LNCAP (cell line): ENCODE measurements around the gene CWC25.

ENCODE experiments used
- CTCF ChIP-seq: fragments of 450-650 bp; IDR thresholded peaks from 2 replicates; pipeline ENCODE4 v1.5.1; 2017; ENCODE audit warnings: mild to moderate bottlenecking

Gene CWC25

DNA sequence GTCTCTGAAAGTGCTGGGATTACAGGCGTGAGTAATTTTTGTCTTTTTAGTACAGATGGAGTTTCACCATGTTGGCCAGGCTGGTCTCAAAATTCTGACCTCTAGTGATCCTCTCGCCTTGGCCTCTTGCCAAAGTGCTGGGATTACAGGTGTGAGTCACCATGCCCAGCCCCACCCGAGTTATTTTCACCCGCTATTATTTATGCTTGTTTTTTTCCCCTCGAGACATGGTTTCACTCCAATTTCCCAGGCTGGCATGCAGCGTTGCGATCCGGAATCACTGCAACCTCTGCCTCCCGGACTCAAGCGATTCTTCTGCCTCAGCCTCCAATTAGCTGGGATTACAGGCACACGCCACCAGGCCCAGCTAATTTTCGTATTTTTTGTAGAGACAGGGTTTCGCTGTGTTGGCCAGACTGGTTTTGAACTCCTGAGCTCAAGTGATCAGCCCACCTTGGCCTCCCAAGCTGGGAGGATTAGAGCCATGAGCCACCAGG is 19.2 kb upstream of the CWC25 start:
- no peak for TF ChIP-seq CTCF

- no peak for TF ChIP-seq CTCF
Measured at GRCh38 chr17:38825762-38826247, 684 bp upstream of the CWC25 start.

GRCh38 chr17:38815576-38816193 is 9.4 kb downstream of the CWC25 start:
- no peak; the same call in 1 of the 2 replicates for TF ChIP-seq CTCF

DNA sequence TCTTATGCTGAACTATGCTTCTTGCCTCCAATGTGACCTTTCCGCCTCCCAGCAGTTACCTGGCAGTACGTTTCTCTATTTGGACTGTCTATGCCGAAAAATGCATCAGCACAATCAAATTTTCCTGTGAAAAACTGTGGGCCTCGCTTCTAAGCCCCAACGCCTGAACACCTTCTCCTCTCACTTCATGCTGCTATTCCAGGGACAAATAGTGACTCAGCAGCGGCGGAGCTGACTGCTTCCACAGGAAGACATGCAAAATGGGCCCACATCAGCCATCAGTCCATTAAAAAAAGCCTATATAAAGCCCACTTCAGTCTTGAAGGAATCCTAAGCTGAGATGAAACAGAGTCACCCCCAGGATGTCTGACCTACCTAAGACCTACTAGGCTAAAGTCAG is 15.3 kb downstream of the CWC25 start:
- no peak for TF ChIP-seq CTCF

DNA sequence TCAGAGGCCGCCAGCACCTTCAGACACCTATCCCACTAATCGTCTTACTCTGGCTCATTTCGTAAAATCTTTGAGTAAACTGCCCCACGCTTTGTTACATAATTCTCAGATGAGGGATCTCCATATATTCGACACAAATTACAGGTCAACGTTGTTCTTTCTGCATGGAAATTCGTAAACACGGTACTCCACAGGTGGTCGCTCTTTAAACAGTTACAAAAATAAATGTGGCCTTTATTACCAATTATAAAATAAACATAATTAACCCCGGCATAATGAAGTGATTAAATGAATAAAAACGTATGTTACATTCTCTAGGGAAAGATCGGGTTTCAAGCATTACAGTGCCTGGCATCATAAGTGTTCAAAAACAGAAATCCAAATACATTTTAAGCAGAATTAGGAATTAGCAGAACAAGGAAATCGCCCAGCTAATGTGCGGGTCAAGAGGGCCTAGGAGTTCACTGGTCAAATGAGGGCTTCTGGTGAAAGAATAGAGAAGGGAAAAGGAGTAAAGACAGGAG is 24.8 kb downstream of the CWC25 start:
- TF ChIP-seq CTCF = no peak

- TF ChIP-seq CTCF = no peak
Measured at GRCh38 chr17:38799501-38800236, 25.5 kb downstream of the CWC25 start, which contains the start of gene PIP4K2B. PIP4K2B (minus strand) TSS chr17:38799556; CDS start chr17:38799424, 132 bp downstream.

- no peak for TF ChIP-seq CTCF
Measured at GRCh38 chr17:38798614-38799500, 26.3 kb downstream of the CWC25 start.
